Keratinocyte (primary cell): ENCODE results near the gene MYO1D. TPM values are rescaled to one million over a fixed set of nuclear protein-coding genes. Genes with fewer than 3 reads are reported as not detected.
A peak's percentile ranks its signal among the peaks of the same experiment; 100 is the strongest.

Experiments used
- DNase-seq: peaks from one replicate; pipeline ENCODE4 v3.0.0-alpha.2; 2011; ENCODE audit warnings: low read depth, missing footprints, low spot score
- FAIRE-seq: peaks from 2 replicates; lab custom pipeline; 2011; peaks lifted over from hg19 to GRCh38; lab: Jason Lieb, UNC
- H2AFZ ChIP-seq: 2 replicates; pipeline ENCODE4 v1.6.0; 2012; ENCODE audit warnings: low read length, control low read depth, inconsistent platforms; ENCODE audit not compliant: control insufficient read depth
- H3K27ac ChIP-seq: 2 replicates; pipeline ENCODE4 v1.5.1; 2011; ENCODE audit warnings: low read length; ENCODE audit not compliant: control insufficient read depth, insufficient read depth
- H3K27me3 ChIP-seq: 3 replicates; pipeline ENCODE4 v1.6.0; 2011; ENCODE audit warnings: low read length; ENCODE audit not compliant: control insufficient read depth, insufficient read depth; ENCODE audit errors: extremely low read depth
- H3K36me3 ChIP-seq, 2 experiments: 2 replicates in 1 of 2; 3 replicates in 1 of 2; pipeline ENCODE4 v1.5.1; 2011; ENCODE audit warnings: low read length in 2 of 2, mild to moderate bottlenecking in 1 of 2; ENCODE audit not compliant: control insufficient read depth in 2 of 2, insufficient read depth in 2 of 2; ENCODE audit errors: extremely low read depth in 1 of 2
- H3K4me1 ChIP-seq: 3 replicates; pipeline ENCODE4 v1.5.1; 2011; ENCODE audit warnings: low read length; ENCODE audit not compliant: control insufficient read depth, insufficient read depth; ENCODE audit errors: extremely low read depth
- H3K4me2 ChIP-seq: 3 replicates; pipeline ENCODE4 v1.6.0; 2011; ENCODE audit warnings: low read depth, low read length; ENCODE audit not compliant: control insufficient read depth, insufficient read depth; ENCODE audit errors: extremely low read depth
- H3K4me3 ChIP-seq, 3 experiments: fragments of 200-600 bp in 1 of 3; sonication (generic) in 1 of 3; 2 replicates in 2 of 3; 3 replicates in 1 of 3; pipeline ENCODE4 v1.5.1; 2011 to 2016; ENCODE audit warnings: low read length in 3 of 3, mild to moderate bottlenecking in 3 of 3, control low read depth in 2 of 3, inconsistent platforms in 1 of 3, low read depth in 1 of 3, mixed read lengths in 1 of 3, mixed run types in 1 of 3, moderate library complexity in 1 of 3; ENCODE audit not compliant: control insufficient read depth in 2 of 3, insufficient read depth in 2 of 3; ENCODE audit errors: extremely low read depth in 1 of 3
- H3K79me2 ChIP-seq: 2 replicates; pipeline ENCODE4 v1.6.0; 2012; ENCODE audit warnings: low read length; ENCODE audit not compliant: control insufficient read depth, insufficient read depth
- H3K9ac ChIP-seq: 3 replicates; pipeline ENCODE4 v1.6.0; 2011; ENCODE audit warnings: low read length; ENCODE audit not compliant: control insufficient read depth, insufficient read depth; ENCODE audit errors: extremely low read depth
- H3K9me1 ChIP-seq: 3 replicates; pipeline ENCODE4 v1.6.0; 2011; ENCODE audit warnings: low read length; ENCODE audit not compliant: control insufficient read depth, insufficient read depth; ENCODE audit errors: extremely low read depth
- H3K9me3 ChIP-seq: 2 replicates; pipeline ENCODE4 v1.5.1; 2012; ENCODE audit warnings: low read depth, low read length; ENCODE audit not compliant: control insufficient read depth
- H4K20me1 ChIP-seq: 3 replicates; pipeline ENCODE4 v1.6.0; 2011; ENCODE audit warnings: low read length; ENCODE audit not compliant: control insufficient read depth, insufficient read depth; ENCODE audit errors: extremely low read depth
- EZH2 ChIP-seq: IDR thresholded peaks from one replicate; pipeline ENCODE4 v1.6.1; 2012; ENCODE audit warnings: inconsistent platforms, mild to moderate bottlenecking, low read length, moderate library complexity
- dilution Hi-C: fragments of 300-500 bp; cut with MboI; formaldehyde crosslinking; loops from one replicate; pipeline ENCODE4 v1.7.0; 2020; ENCODE audit warnings: low sequenced_read_pairs; ENCODE audit not compliant: extremely low pct_ligation_motif_present
- polyA plus RNA-seq, 5 experiments: library from polyadenylated mRNA; depleted of rRNA in 3 of 5; stranded (reverse) in 3 of 5; stranded (forward) in 1 of 5; unstranded in 1 of 5; fragments of >200 nt; gene quantifications; 1 replicate in 1 of 5; 2 replicates in 3 of 5; 3 replicates in 1 of 5; pipeline versions ENCODE4 v1.2.1 to v1.2.3, GENCODE V29; 2011 to 2012; ENCODE audit warnings: missing spikeins in 2 of 5, low read depth in 1 of 5, low replicate concordance in 1 of 5
- TF ChIP-seq, protein P1 (sequence below), 3 experiments: IDR thresholded peaks in 1 of 3; conservative IDR thresholded peaks in 1 of 3; optimal IDR thresholded peaks in 1 of 3; 2 replicates in 2 of 3; 3 replicates in 1 of 3; pipeline versions ENCODE3 to v1.5.1; 2011; ENCODE audit warnings: low read length in 3 of 3, mild to moderate bottlenecking in 3 of 3, moderate library complexity in 2 of 3, control low read depth in 1 of 3, inconsistent platforms in 1 of 3; ENCODE audit not compliant: insufficient read depth in 2 of 3; ENCODE audit errors: extremely low read depth in 1 of 3

The MYO1D gene
- polyA plus RNA-seq, 1 donor (not counting 4 experiments of a cell fraction or from before 2014, with no cell fraction given), result 33.7 TPM

DNA sequence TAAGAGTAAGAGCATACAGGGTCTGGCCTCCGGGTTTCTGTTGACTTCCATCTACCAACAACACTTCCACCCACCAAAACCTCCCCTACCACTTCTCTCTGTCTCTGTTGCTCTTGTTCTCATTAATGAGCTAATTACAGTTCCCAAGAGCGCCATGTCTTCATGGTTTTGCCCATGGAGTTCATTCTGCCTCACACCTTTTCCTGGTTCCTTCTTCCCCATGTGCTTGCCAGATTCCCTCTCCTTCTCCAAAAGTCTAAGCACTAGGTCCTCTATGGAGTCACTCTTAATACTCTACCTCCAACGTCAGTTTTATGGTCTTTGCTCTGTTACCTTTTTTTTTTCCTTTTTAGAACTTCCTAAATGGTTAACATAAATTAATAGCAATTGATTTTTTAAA is 92.8 kb downstream of the MYO1D start:
- Histone ChIP-seq H3K27me3 (no peaks in the 10 kb centered on the region), H3K9me1 (no peaks in the 10 kb centered on the region), H3K27ac (no peak overlapping the region), H3K4me1 (no peaks in the 10 kb centered on the region), H3K79me2 (no peaks in the 10 kb centered on the region), H3K4me2 (no peak overlapping the region), H4K20me1 (no peaks in the 10 kb centered on the region), H3K9ac (no peak overlapping the region), H2AFZ (no peak overlapping the region), H3K36me3 (no peaks in the 10 kb centered on the region), H3K9me3 (no peaks in the 10 kb centered on the region), H3K4me3 (no peak overlapping the region)
- no peak for DNase-seq
- dilution Hi-C loops, result loop anchor here (25.0 kb wide), 1 partner anchor 128 kb away; no protein-coding TSS in a partner anchor
- TF ChIP-seq EZH2, result no peak
- TF ChIP-seq, protein P1, sequence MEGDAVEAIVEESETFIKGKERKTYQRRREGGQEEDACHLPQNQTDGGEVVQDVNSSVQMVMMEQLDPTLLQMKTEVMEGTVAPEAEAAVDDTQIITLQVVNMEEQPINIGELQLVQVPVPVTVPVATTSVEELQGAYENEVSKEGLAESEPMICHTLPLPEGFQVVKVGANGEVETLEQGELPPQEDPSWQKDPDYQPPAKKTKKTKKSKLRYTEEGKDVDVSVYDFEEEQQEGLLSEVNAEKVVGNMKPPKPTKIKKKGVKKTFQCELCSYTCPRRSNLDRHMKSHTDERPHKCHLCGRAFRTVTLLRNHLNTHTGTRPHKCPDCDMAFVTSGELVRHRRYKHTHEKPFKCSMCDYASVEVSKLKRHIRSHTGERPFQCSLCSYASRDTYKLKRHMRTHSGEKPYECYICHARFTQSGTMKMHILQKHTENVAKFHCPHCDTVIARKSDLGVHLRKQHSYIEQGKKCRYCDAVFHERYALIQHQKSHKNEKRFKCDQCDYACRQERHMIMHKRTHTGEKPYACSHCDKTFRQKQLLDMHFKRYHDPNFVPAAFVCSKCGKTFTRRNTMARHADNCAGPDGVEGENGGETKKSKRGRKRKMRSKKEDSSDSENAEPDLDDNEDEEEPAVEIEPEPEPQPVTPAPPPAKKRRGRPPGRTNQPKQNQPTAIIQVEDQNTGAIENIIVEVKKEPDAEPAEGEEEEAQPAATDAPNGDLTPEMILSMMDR (optimal IDR thresholded peaks at IDR 0.05 in 1 of 3, IDR thresholded peaks at IDR 0.05 in 1 of 3, conservative IDR thresholded peaks at IDR 0.05 in 1 of 3; ENCODE audit: extremely low read depth in 1 of 3, insufficient read depth in 2 of 3, low read length in 3 of 3), result no peak
- peak; percentile 51 for FAIRE-seq

DNA sequence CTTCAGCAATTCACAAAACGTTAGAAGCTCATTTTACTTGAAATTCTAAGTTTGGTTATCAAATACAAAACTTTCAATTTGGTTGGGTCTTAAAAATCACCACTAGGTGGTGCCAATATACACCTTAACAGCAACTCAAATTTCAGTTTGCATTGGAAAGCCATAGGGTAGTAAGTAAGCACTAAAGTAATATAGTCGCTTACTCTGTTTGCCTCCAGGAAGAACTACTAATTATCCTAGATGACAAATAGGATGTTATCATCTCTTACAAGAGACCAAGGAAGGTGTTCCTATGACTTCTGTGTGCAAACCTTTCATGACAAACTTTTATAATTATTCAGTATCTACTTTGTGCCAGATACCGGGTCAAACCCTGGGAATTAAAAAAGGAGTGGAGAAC is 93.3 kb downstream of the MYO1D start:
- Histone ChIP-seq H3K27ac (no peak overlapping the region), H3K4me1 (no peaks in the 10 kb centered on the region), H3K9ac (no peak overlapping the region), H2AFZ (no peak overlapping the region), H3K36me3 (no peaks in the 10 kb centered on the region), H3K9me3 (no peaks in the 10 kb centered on the region), H3K27me3 (no peaks in the 10 kb centered on the region), H4K20me1 (no peaks in the 10 kb centered on the region), H3K9me1 (no peaks in the 10 kb centered on the region), H3K79me2 (no peaks in the 10 kb centered on the region), H3K4me3 (no peak overlapping the region), H3K4me2 (no peak overlapping the region)
- TF ChIP-seq, protein P1 (optimal IDR thresholded peaks at IDR 0.05 in 1 of 3, IDR thresholded peaks at IDR 0.05 in 1 of 3, conservative IDR thresholded peaks at IDR 0.05 in 1 of 3; ENCODE audit: extremely low read depth in 1 of 3, insufficient read depth in 2 of 3, low read length in 3 of 3), result peak in 2 of 3 experiments; percentile 41 to 44
- TF ChIP-seq EZH2, result no peak
- peak; percentile 48 for DNase-seq
- dilution Hi-C loops, result loop anchor here (25.0 kb wide), 1 partner anchor 129 kb away; no protein-coding TSS in a partner anchor
- peak; percentile 72 for FAIRE-seq
